NCI-H1105 (cell line): ENCODE results near the gene ANKRD61.
"Not testable (repeated sequence)": the region's sequence is repeated elsewhere in the genome, so short reads cannot be mapped to it uniquely, and the experiment has no call there.

Source experiments
- DNase-seq: peaks from one replicate; lab custom pipeline; 2025; lab: John Stamatoyannopoulos, UW

ANKRD61 gene

GRCh38 chr7:6030988-6031387, at the start of gene ANKRD61:
Gene ANKRD61 (plus strand): TSS chr7:6031376. CDS start chr7:6031376, 0 bp downstream.
- no peak for DNase-seq

GRCh38 chr7:5987061-5987460, 44.1 kb upstream of the ANKRD61 start:
- not testable (repeated sequence) for DNase-seq

- DNase-seq: peak; percentile 23
Measured at GRCh38 chr7:5997210-5997808, 33.9 kb upstream of the ANKRD61 start.

- no peak for DNase-seq
Measured at GRCh38 chr7:6007386-6007785, 23.8 kb upstream of the ANKRD61 start.

GRCh38 chr7:6007835-6008590, 23.2 kb upstream of the ANKRD61 start:
- not testable (repeated sequence) for DNase-seq

- peak; percentile 98 for DNase-seq
Measured at GRCh38 chr7:6008668-6009611, 22.2 kb upstream of the ANKRD61 start, which contains the start of the genes AIMP2 and PMS2. Gene AIMP2 (plus strand): TSS chr7:6009272. CDS start chr7:6009364, 92 bp downstream. Gene PMS2 (minus strand): TSS chr7:6009049. CDS start chr7:6009019, 30 bp downstream.

- not testable (repeated sequence) for DNase-seq
Measured at GRCh38 chr7:6010370-6010769, 20.8 kb upstream of the ANKRD61 start.

- DNase-seq: no peak
Measured at GRCh38 chr7:6011541-6011940, 19.6 kb upstream of the ANKRD61 start.

- no peak for DNase-seq
Measured at GRCh38 chr7:6012355-6013104, 18.6 kb upstream of the ANKRD61 start.

GRCh38 chr7:6015917-6016652, 15.1 kb upstream of the ANKRD61 start:
- peak; percentile 10 for DNase-seq

GRCh38 chr7:6016653-6016966, 14.6 kb upstream of the ANKRD61 start:
- no peak for DNase-seq

- peak; percentile 54 for DNase-seq
Measured at GRCh38 chr7:6020371-6021286, 10.5 kb upstream of the ANKRD61 start.

GRCh38 chr7:6022707-6023106, 8.5 kb upstream of the ANKRD61 start:
- no peak for DNase-seq

- DNase-seq: no peak
Measured at GRCh38 chr7:6023974-6024435, 7.2 kb upstream of the ANKRD61 start.

- DNase-seq: no peak
Measured at GRCh38 chr7:6026011-6026819, 5.0 kb upstream of the ANKRD61 start.

- no peak for DNase-seq
Measured at GRCh38 chr7:6026820-6027311, 4.3 kb upstream of the ANKRD61 start.

- DNase-seq: no peak
Measured at GRCh38 chr7:6027806-6028365, 3.3 kb upstream of the ANKRD61 start.

GRCh38 chr7:6028563-6028962, 2.6 kb upstream of the ANKRD61 start:
- DNase-seq: no peak
